Gastrocnemius medialis (tissue), 4 donors: ENCODE measurements around the gene DEFB129. TPM values are rescaled to one million over a fixed set of nuclear protein-coding genes. Genes with fewer than 3 reads are reported as not detected.

Experiments
- ATAC-seq, 2 donors: fragments of 150-250 bp; one replicate each; pipeline ENCODE4 v1.9.1; 2016
- DNase-seq, 2 donors: peaks; one replicate each; pipeline ENCODE4 v3.0.0-alpha.2; 2019
- H3K27ac ChIP-seq, 4 donors: fragments of 200-600 bp; sonication (generic); 1 replicate in 1 of 4; 2 replicates in 3 of 4; pipeline ENCODE4 v1.5.1; 2016 to 2018; ENCODE audit warnings: mild to moderate bottlenecking in 2 of 4, moderate library complexity in 1 of 4
- H3K27me3 ChIP-seq, 3 donors: fragments of 200-600 bp; sonication (generic) in 2 of 3; 1 replicate in 1 of 3; 2 replicates in 2 of 3; pipeline versions ENCODE4 v1.5.1 to v1.6.0; 2016 to 2019; ENCODE audit warnings: mild to moderate bottlenecking in 1 of 3, moderate library complexity in 1 of 3
- H3K36me3 ChIP-seq, 2 donors: fragments of 200-600 bp; sonication (generic) in 1 of 2; one replicate each; pipeline ENCODE4 v1.5.1; 2017 to 2018
- H3K4me1 ChIP-seq, 2 donors: fragments of 200-600 bp; sonication (generic) in 1 of 2; one replicate each; pipeline ENCODE4 v1.5.1; 2016 to 2017; ENCODE audit warnings: mild to moderate bottlenecking in 2 of 2
- H3K4me3 ChIP-seq, 4 donors: fragments of 200-600 bp; sonication (generic) in 3 of 4; 1 replicate in 1 of 4; 2 replicates in 3 of 4; pipeline ENCODE4 v1.5.1; 2016 to 2019; ENCODE audit warnings: mild to moderate bottlenecking in 2 of 4
- H3K9me3 ChIP-seq, 3 donors: fragments of 200-600 bp; sonication (generic) in 2 of 3; 1 replicate in 1 of 3; 2 replicates in 2 of 3; pipeline ENCODE4 v1.5.1; 2016 to 2019
- POLR2A ChIP-seq, 2 donors: fragments of 450-650 bp; IDR thresholded peaks; one replicate each; pipeline ENCODE4 v1.6.1; 2017; ENCODE audit warnings: antibody characterized with exemption in 2 of 2, mild to moderate bottlenecking in 2 of 2, moderate library complexity in 2 of 2
- in situ Hi-C, 4 donors: fragments of 200-750 bp; cut with MboI; loops; one replicate each; pipeline versions ENCODE4 v1.15.0 to v1.8.0; 2017; ENCODE audit warnings: low sequenced_read_pairs in 4 of 4
- intact Hi-C: fragments of 100-400 bp; cut with DNase I; formaldehyde crosslinking; loops from one replicate; pipeline ENCODE4 v1.15.1; 2023; ENCODE audit warnings: low total_unique reads
- total RNA-seq, 4 donors: library from RNA; depleted of rRNA; stranded (reverse); fragments of >200 nt; gene quantifications; one replicate each; pipeline versions ENCODE4 v1.1.0 to v1.2.3, GENCODE V29; 2016
- TF ChIP-seq, protein P1 (sequence below), 5 experiments: fragments of 450-650 bp in 3 of 5; fragments of 200-600 bp in 2 of 5; sonication (generic) in 2 of 5; IDR thresholded peaks in 4 of 5; conservative IDR thresholded peaks in 1 of 5; 1 replicate in 4 of 5; 2 replicates in 1 of 5; pipeline ENCODE4 v1.5.1; 2016 to 2019; ENCODE audit warnings: antibody characterized with exemption in 5 of 5, mild to moderate bottlenecking in 3 of 5, moderate library complexity in 3 of 5

Gene DEFB129
- total RNA-seq, 4 donors from 2014 or later: not detected

DNA sequence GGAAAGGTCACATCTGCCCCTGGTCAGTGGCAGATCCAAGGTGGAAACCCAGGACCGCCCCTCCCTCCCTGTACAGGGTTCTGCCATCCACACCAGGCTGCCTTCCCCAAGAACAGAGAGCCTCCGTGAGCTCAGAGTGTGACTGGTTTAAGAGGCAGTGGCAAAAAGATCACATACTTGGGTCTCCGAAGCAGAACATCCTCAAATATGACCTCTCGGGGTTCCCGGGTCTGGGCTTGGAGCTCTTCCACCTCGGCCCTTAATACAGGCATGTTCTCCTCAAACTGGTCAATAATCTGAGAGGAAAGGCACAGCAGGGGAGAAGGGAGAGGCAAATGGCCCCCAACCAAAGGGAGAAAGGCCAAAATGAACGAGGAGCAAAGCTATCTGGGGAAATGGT lies 48.7 kb downstream of the DEFB129 start:
- DNase-seq (no peak), ATAC-seq (no peak)
- no peak overlapping the region for H3K4me3 ChIP-seq
- intact Hi-C loops (no loop called here), in situ Hi-C loops (no loop called here)
- no peak overlapping the region for H3K27ac ChIP-seq
- H3K36me3 ChIP-seq: peaks cover 0 to 12% of the 10 kb centered on the region in 2 donors
- no peaks in the 10 kb centered on the region for H3K9me3 ChIP-seq
- H3K27me3 ChIP-seq: no peaks in the 10 kb centered on the region
- TF ChIP-seq, protein P1, sequence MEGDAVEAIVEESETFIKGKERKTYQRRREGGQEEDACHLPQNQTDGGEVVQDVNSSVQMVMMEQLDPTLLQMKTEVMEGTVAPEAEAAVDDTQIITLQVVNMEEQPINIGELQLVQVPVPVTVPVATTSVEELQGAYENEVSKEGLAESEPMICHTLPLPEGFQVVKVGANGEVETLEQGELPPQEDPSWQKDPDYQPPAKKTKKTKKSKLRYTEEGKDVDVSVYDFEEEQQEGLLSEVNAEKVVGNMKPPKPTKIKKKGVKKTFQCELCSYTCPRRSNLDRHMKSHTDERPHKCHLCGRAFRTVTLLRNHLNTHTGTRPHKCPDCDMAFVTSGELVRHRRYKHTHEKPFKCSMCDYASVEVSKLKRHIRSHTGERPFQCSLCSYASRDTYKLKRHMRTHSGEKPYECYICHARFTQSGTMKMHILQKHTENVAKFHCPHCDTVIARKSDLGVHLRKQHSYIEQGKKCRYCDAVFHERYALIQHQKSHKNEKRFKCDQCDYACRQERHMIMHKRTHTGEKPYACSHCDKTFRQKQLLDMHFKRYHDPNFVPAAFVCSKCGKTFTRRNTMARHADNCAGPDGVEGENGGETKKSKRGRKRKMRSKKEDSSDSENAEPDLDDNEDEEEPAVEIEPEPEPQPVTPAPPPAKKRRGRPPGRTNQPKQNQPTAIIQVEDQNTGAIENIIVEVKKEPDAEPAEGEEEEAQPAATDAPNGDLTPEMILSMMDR (IDR thresholded peaks at IDR 0.05 in 4 of 5, conservative IDR thresholded peaks at IDR 0.05 in 1 of 5): no peak
- TF ChIP-seq POLR2A (IDR thresholded peaks at IDR 0.05): no peak
- no peaks in the 10 kb centered on the region for H3K4me1 ChIP-seq

DNA sequence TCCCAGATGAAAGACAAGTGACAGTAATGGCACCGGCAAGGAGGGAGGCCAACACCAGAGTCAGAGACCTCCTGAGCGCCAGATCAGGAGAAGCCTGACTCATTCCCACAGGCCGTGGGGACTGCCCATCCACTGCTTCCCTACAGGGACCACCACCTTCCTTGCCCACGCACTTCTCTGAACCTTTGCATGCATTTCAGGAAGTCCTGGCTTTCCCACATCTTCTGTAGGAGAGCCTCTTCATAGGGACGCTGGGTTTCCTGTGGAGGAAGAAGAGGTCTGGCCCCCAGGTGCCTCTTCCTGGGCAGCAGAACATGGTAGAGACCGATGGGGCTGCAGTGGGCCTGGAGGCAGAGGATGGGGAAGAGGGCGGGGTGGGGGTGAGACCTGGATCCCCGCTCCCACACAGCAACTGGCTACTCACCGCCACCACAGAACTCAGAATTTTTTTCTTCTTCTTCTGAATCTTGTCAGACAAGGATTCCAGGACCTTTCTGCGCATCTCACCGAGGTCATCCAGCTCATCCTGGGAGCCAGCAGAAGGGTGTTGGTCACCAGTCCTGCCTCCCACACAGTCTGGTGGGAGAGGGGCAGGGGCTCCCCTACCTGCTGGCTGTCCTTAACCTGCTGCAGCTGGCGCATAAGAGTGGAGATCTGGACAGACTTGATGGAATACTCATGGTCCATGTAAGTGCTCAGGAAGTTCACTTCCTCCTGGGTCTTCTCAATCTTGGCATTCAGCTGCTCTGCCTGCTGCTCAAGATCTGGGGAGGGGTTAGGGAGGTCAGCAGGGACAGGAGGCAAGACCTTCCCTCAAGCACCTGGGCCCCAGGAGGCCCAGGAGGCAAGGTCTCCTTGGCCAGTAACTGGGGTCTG lies 49.8 kb downstream of the DEFB129 start:
- intact Hi-C loops (no loop called here), in situ Hi-C loops (no loop called here)
- Histone ChIP-seq H3K36me3 (peaks cover 0 to 12% of the 10 kb centered on the region in 2 donors), H3K9me3 (no peaks in the 10 kb centered on the region), H3K27me3 (no peaks in the 10 kb centered on the region), H3K4me3 (no peak overlapping the region), H3K4me1 (no peaks in the 10 kb centered on the region), H3K27ac (no peak overlapping the region)
- DNase-seq: no peak
- ATAC-seq: no peak
- TF ChIP-seq POLR2A (IDR thresholded peaks at IDR 0.05): no peak
- TF ChIP-seq, protein P1 (IDR thresholded peaks at IDR 0.05 in 4 of 5, conservative IDR thresholded peaks at IDR 0.05 in 1 of 5): no peak

DNA sequence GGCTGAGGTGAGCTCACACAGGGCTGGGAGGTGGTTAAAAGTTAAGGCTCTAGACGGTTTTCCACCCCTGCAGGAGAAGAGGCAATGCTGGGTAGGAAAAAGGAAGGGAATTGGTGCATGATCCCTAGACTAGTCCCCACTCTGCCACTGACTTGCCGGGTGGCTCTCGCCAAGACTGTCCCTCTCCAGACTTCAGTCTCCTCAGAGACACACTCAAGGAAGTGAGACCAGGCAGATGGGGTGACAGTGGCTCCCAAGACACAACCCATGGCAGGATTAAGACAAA lies 50.4 kb downstream of the DEFB129 start:
- intact Hi-C loops (no loop called here), in situ Hi-C loops (no loop called here)
- Histone ChIP-seq H3K36me3 (peaks cover 0 to 12% of the 10 kb centered on the region in 2 donors), H3K4me3 (no peak overlapping the region), H3K27me3 (no peaks in the 10 kb centered on the region), H3K9me3 (no peaks in the 10 kb centered on the region), H3K27ac (no peak overlapping the region), H3K4me1 (no peaks in the 10 kb centered on the region)
- no peak for ATAC-seq
- no peak for DNase-seq
- no peak for TF ChIP-seq POLR2A (IDR thresholded peaks at IDR 0.05)
- TF ChIP-seq, protein P1 (IDR thresholded peaks at IDR 0.05 in 4 of 5, conservative IDR thresholded peaks at IDR 0.05 in 1 of 5): no peak

DNA sequence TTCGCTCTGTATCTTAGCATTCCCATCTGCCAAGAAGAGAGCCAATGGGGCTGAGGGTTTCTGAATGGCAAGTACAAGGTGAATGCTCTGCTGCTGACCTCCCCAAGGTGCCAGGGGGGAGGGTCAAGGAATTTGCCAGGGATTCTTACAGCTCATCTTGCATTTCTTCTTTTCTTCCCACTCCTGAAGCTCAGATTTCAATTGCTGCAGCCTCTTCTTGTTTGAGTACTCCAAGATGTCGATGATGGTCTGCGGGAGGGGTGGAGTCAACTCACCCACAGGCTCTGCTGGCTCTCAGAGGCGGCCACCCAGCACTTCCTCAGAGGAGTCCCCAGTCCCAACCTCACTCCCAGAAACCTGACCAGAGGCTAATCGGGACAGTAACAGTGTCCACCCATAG lies 51.1 kb downstream of the DEFB129 start:
- no peak for ATAC-seq
- peaks cover 0 to 12% of the 10 kb centered on the region in 2 donors for H3K36me3 ChIP-seq
- H3K27ac ChIP-seq: no peak overlapping the region
- H3K4me3 ChIP-seq: no peak overlapping the region
- intact Hi-C loops: no loop called here
- H3K27me3 ChIP-seq: no peaks in the 10 kb centered on the region
- H3K9me3 ChIP-seq: no peaks in the 10 kb centered on the region
- no peak for DNase-seq
- in situ Hi-C loops: no loop called here
- no peak for TF ChIP-seq POLR2A (IDR thresholded peaks at IDR 0.05)
- TF ChIP-seq, protein P1 (IDR thresholded peaks at IDR 0.05 in 4 of 5, conservative IDR thresholded peaks at IDR 0.05 in 1 of 5): no peak
- no peaks in the 10 kb centered on the region for H3K4me1 ChIP-seq
